ENCODE results near the gene HCCS.

The HCCS gene

DNA sequence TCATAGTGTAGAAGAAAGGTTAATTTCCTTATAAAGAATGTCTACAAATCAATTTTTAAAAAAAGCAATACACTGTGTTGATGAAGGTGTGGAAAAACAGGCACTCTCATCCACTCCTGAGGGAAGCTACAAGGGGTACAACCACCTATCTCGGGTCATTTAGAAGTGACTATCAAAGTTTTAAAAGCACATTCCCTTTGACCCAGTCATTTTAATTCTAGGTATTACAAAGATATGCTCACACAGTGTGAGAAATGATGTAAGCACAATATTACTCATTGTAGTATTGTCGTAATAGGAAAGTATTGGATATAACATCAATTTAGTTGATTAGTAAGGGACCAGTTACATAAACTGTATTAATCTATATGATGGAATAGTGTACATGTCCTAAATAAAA, 7.4 kb upstream of the HCCS start:
- TF ChIP-seq, protein P1, sequence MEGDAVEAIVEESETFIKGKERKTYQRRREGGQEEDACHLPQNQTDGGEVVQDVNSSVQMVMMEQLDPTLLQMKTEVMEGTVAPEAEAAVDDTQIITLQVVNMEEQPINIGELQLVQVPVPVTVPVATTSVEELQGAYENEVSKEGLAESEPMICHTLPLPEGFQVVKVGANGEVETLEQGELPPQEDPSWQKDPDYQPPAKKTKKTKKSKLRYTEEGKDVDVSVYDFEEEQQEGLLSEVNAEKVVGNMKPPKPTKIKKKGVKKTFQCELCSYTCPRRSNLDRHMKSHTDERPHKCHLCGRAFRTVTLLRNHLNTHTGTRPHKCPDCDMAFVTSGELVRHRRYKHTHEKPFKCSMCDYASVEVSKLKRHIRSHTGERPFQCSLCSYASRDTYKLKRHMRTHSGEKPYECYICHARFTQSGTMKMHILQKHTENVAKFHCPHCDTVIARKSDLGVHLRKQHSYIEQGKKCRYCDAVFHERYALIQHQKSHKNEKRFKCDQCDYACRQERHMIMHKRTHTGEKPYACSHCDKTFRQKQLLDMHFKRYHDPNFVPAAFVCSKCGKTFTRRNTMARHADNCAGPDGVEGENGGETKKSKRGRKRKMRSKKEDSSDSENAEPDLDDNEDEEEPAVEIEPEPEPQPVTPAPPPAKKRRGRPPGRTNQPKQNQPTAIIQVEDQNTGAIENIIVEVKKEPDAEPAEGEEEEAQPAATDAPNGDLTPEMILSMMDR (IDR thresholded peaks at IDR 0.05; ENCODE audit: low read depth, low read length), result no peak
- H3K4me3 ChIP-seq (ENCODE audit: low read depth, low read length), result no peak overlapping the region

DNA sequence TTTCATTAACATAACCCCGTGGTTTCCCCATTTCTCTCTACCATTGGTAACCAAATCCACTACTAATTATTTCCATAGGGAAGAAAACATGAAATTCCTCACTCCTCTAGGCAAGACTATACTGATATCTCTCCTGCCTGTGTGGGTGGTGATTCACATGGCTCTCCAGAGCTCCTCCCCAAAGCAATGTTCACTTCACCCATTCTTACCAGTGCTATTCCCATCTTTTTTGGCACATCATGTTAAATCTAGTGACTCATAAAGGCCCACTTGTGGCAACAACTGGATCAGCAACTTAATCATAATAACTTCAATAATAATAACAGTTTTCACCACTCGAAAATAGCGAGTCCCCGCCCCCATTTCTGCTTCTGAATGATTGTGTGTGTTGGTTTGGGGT, 6.1 kb upstream of the HCCS start:
- TF ChIP-seq, protein P1 (IDR thresholded peaks at IDR 0.05; ENCODE audit: low read depth, low read length), result no peak
- no peak overlapping the region for H3K4me3 ChIP-seq (ENCODE audit: low read depth, low read length)

DNA sequence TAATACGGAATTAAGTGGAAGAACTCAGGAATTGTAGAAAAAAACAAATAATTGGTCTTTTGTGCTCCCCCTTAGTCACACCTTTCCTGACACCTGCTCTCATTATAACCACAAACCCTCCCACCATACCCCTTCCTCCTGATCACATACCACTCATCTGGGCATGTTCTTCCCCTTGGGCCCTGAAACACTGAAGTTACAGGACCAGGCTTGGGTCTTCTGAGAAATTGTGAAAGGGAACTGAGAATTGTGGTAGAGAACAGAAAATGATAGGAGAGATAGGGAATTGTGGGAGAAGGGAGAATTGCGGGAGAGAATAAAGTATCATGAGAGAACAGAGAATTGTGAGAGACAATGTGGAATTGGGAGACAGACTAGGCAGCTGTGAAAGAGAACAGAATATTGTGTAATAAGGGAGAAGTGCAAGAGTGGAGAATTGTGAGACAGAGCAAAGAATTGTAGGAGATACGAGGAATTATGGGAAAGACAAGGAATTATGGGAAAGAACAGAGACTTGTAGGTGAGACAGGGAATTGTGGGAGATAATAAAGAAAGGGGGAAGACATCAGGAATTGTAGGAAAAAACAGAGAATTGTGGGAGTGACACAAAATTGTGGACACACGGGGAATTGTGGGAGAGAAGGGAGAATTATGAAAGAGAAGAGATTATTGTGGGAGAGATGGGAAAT, 2.7 kb upstream of the HCCS start:
- TF ChIP-seq, protein P1 (IDR thresholded peaks at IDR 0.05; ENCODE audit: low read depth, low read length), result no peak
- no peak overlapping the region for H3K4me3 ChIP-seq (ENCODE audit: low read depth, low read length)

DNA sequence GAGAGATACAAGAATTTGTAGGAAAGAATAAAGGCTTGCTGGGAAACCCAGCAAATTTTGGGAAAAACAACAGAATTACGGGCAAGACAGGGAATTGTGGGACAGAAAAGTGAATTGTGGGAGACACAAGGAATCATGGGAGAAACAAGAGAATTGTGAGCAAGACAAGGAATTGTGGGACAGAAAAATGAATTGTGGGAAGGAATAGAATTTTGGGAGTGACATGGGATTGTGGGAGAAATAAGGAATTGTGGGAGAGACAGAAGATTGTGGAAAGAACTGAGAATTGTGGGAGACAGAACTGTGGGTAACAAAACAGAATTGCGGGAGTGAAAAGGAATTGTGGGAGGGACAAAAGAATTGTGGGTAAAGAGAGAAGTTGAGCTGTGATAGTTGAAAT, 1.2 kb upstream of the HCCS start:
- TF ChIP-seq, protein P1 (IDR thresholded peaks at IDR 0.05; ENCODE audit: low read depth, low read length), result no peak
- H3K4me3 ChIP-seq (ENCODE audit: low read depth, low read length), result peak overlapping the region; percentile 77

DNA sequence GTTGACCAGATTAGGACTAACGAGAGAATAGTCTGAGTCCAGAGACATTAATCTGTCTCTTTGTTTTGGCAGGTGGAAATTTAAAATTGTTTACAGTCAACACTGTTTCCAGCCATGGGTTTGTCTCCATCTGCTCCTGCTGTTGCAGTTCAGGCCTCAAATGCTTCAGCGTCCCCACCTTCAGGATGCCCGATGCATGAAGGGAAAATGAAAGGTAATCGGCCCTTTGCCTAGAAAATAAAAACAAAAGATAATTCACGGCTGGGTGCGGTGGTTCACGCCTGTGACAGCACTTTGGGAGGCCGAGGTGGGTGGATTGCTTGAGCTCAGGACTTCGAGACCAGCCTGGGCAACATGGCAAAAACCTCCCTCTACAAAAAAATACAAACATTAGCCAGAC, 815 bp downstream of the HCCS start:
- peak overlapping the region; percentile 77 for H3K4me3 ChIP-seq (ENCODE audit: low read depth, low read length)
- TF ChIP-seq, protein P1 (IDR thresholded peaks at IDR 0.05; ENCODE audit: low read depth, low read length), result no peak

DNA sequence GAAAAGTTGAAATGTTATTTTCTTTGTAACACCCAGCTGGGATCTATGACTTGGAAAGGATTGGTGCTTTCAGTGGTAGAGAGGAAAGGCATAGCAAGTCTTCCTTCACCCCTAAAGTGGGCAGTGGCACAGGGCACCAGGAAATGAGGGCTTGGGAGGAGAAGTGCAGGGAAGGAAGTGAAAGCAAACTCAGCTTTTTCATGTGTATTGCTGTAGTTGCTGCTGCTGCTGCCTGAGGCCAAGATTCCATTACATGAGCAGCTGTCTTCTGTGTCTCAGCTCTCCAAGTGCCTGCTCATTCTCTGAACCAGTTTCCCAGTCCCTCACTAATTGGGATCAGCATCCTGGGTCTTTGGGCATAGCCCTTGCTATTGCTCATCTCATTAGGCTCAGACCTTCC, 2.6 kb downstream of the HCCS start:
- no peak overlapping the region for H3K4me3 ChIP-seq (ENCODE audit: low read depth, low read length)
- TF ChIP-seq, protein P1 (IDR thresholded peaks at IDR 0.05; ENCODE audit: low read depth, low read length), result no peak

DNA sequence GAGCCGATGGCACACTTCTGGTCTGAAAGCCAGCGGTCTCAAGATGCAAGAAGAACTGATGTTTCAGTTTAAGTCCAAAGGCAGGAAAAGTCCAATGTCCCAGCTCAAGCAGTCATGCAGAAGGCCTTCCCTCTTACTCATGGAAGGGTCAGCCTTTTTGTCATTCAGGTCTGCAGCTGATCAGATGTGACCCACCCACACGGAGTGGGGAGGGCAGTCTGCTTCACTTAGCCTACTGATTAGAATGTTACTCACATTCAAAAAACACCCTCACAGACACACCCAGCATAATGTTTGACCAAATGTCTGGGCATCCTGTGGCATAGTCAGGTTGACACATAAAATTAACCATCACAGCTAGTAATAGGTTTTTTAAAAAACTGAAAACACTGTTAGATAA, 6.6 kb downstream of the HCCS start:
- no peak overlapping the region for H3K4me3 ChIP-seq (ENCODE audit: low read depth, low read length)
- TF ChIP-seq, protein P1 (IDR thresholded peaks at IDR 0.05; ENCODE audit: low read depth, low read length), result no peak
